GM21529 (cell line): Measurements from ENCODE around the gene HNRNPAB.
"Not testable (repeated sequence)": the region's sequence is repeated elsewhere in the genome, so short reads cannot be mapped to it uniquely, and the experiment has no call there.

Source experiments
- ATAC-seq: cut with Tn5 transposase; IDR thresholded peaks from one replicate; pipeline ENCODE4 v1.9.1; 2021; ENCODE audit not compliant: unreplicated experiment

Gene HNRNPAB

GRCh38 chr5:178241231-178241663 lies 36.9 kb downstream of the HNRNPAB start:
- ATAC-seq: no peak

GRCh38 chr5:178241688-178242231 lies 37.4 kb downstream of the HNRNPAB start:
- ATAC-seq: no peak

GRCh38 chr5:178242416-178242815 lies 38.1 kb downstream of the HNRNPAB start:
- ATAC-seq: no peak

GRCh38 chr5:178244576-178244975 lies 40.2 kb downstream of the HNRNPAB start:
- ATAC-seq: no peak

GRCh38 chr5:178245389-178245788 lies 41.1 kb downstream of the HNRNPAB start:
- ATAC-seq: no peak

GRCh38 chr5:178246624-178247279 lies 42.4 kb downstream of the HNRNPAB start:
- ATAC-seq: no peak

GRCh38 chr5:178247481-178248456 lies 43.4 kb downstream of the HNRNPAB start:
- no peak for ATAC-seq

- ATAC-seq: no peak
These were observed 44.4 kb downstream of the HNRNPAB start for GRCh38 chr5:178248750-178249149.

GRCh38 chr5:178249191-178249989 lies 45.1 kb downstream of the HNRNPAB start:
- ATAC-seq: no peak

GRCh38 chr5:178250263-178250662 lies 45.9 kb downstream of the HNRNPAB start:
- no peak for ATAC-seq

GRCh38 chr5:178252258-178252657 lies 47.9 kb downstream of the HNRNPAB start:
- no peak for ATAC-seq

- not testable (repeated sequence) for ATAC-seq
These were observed 49.3 kb downstream of the HNRNPAB start for GRCh38 chr5:178253632-178254031.

GRCh38 chr5:178256746-178257145 lies 52.4 kb downstream of the HNRNPAB start:
- ATAC-seq: no peak

- no peak for ATAC-seq
These were observed 53.3 kb downstream of the HNRNPAB start for GRCh38 chr5:178257650-178258049.

- no peak for ATAC-seq
These were observed 55.5 kb downstream of the HNRNPAB start for GRCh38 chr5:178259623-178260536.
